SK-N-MC (cell line): ENCODE results near the gene TSGA10IP.

Experiments used
- EZH2 ChIP-seq: fragments of 200-600 bp; sonication (generic); IDR thresholded peaks from one replicate; pipeline ENCODE4 v1.6.1; 2017; ENCODE audit warnings: antibody characterized with exemption
- POLR2AphosphoS5 ChIP-seq: IDR thresholded peaks from 2 replicates; pipeline ENCODE4 v1.6.1; 2012; ENCODE audit warnings: mild to moderate bottlenecking, low read depth, low read length, borderline replicate concordance

- no peak for TF ChIP-seq POLR2AphosphoS5
- TF ChIP-seq EZH2, result no peak
Observed at GRCh38 chr11:65958774-65959420, 13.6 kb downstream of the TSGA10IP start.
